SU-DHL-6 (cell line): ENCODE results near the gene MARCHF11.

Experiments
- H2AFZ ChIP-seq: fragments of 200-600 bp; sonication (generic); 2 replicates; pipeline ENCODE4 v1.6.1; 2014; ENCODE audit warnings: low read depth, mild to moderate bottlenecking, moderate library complexity, mixed read lengths, antibody characterized with exemption, low read length; ENCODE audit not compliant: severe bottlenecking
- H3F3A ChIP-seq: fragments of 200-600 bp; shearing (Covaris generic); 2 replicates; pipeline ENCODE4 v1.6.0; 2016; ENCODE audit warnings: antibody characterized with exemption, mild to moderate bottlenecking; ENCODE audit not compliant: insufficient read depth
- H3K27ac ChIP-seq: fragments of 200-600 bp; sonication (generic); 2 replicates; pipeline ENCODE4 v1.5.1; 2016; ENCODE audit warnings: low read depth, mild to moderate bottlenecking, low read length, moderate library complexity, mixed read lengths
- H3K27me3 ChIP-seq: fragments of 200-600 bp; sonication (generic), shearing (Covaris generic); 2 replicates; pipeline ENCODE4 v1.6.0; 2014; ENCODE audit warnings: mild to moderate bottlenecking, low read length
- H3K36me3 ChIP-seq: fragments of 200-600 bp; sonication (generic); 2 replicates; pipeline ENCODE4 v1.6.1; 2014; ENCODE audit warnings: mild to moderate bottlenecking, low read length, mixed read lengths
- H3K4me2 ChIP-seq: fragments of 300-600, 200-600 bp; shearing (Covaris generic), sonication (generic); 2 replicates; pipeline ENCODE4 v1.6.0; 2014; ENCODE audit warnings: low read length, low read depth, mild to moderate bottlenecking; ENCODE audit not compliant: poor library complexity, severe bottlenecking
- H3K4me3 ChIP-seq: fragments of 200-600 bp; sonication (generic); 2 replicates; pipeline ENCODE4 v1.5.1; 2014; ENCODE audit warnings: antibody characterized with exemption, low read length, mild to moderate bottlenecking, mixed read lengths; ENCODE audit not compliant: insufficient read depth, poor library complexity, severe bottlenecking
- H3K79me2 ChIP-seq: fragments of 200-600 bp; sonication (generic); 2 replicates; pipeline ENCODE4 v1.6.1; 2014; ENCODE audit warnings: mild to moderate bottlenecking, low read length, moderate library complexity; ENCODE audit not compliant: insufficient read depth
- H3K9ac ChIP-seq: fragments of 200-600 bp; sonication (generic); 2 replicates; pipeline ENCODE4 v1.7.0; 2014; ENCODE audit warnings: mild to moderate bottlenecking, low read length
- H3K9me2 ChIP-seq: fragments of 200-600 bp; sonication (generic); replicated peaks from 2 replicates; pipeline ENCODE4 v1.6.1; 2014; ENCODE audit warnings: low read length; ENCODE audit not compliant: insufficient read depth
- H3K9me3 ChIP-seq: fragments of 200-600 bp; sonication (generic); 2 replicates; pipeline ENCODE4 v1.6.1; 2014; ENCODE audit warnings: low read length, mixed read lengths; ENCODE audit not compliant: insufficient read depth
- H4K20me1 ChIP-seq: fragments of 200-600 bp; sonication (generic); 2 replicates; pipeline ENCODE4 v1.6.1; 2014; ENCODE audit warnings: low read depth, mild to moderate bottlenecking, antibody characterized with exemption, low read length, moderate library complexity, mixed read lengths
- CTCF ChIP-seq: fragments of 200-600 bp; sonication (generic); IDR thresholded peaks from one replicate; pipeline ENCODE4 v1.5.1; 2017; ENCODE audit warnings: antibody characterized with exemption, mild to moderate bottlenecking, low read length, moderate library complexity; ENCODE audit not compliant: insufficient read depth, poor library complexity, severe bottlenecking
- EZH2phosphoT487 ChIP-seq: fragments of 200-600 bp; sonication (generic), shearing (Covaris generic); conservative IDR thresholded peaks from 2 replicates; pipeline ENCODE4 v1.6.1; 2018; ENCODE audit warnings: mild to moderate bottlenecking, antibody characterized with exemption, low read length, moderate library complexity, mixed read lengths

Gene MARCHF11

GRCh38 chr5:16050414-16050813 lies 129.2 kb downstream of the MARCHF11 start:
- no peaks in the 10 kb centered on the region for H3K9me2 ChIP-seq
- no peak overlapping the region for H3K4me2 ChIP-seq
- no peaks in the 10 kb centered on the region for H4K20me1 ChIP-seq
- H3K9me3 ChIP-seq, result no peaks in the 10 kb centered on the region
- no peaks in the 10 kb centered on the region for H3K36me3 ChIP-seq
- H3K9ac ChIP-seq, result no peak overlapping the region
- H3K4me3 ChIP-seq, result no peak overlapping the region
- no peaks in the 10 kb centered on the region for H3K79me2 ChIP-seq
- no peak for TF ChIP-seq EZH2phosphoT487
- TF ChIP-seq CTCF, result no peak
- no peaks in the 10 kb centered on the region for H3K27me3 ChIP-seq
- no peak overlapping the region for H3K27ac ChIP-seq
- H2AFZ ChIP-seq, result no peak overlapping the region
- no peaks in the 10 kb centered on the region for H3F3A ChIP-seq

DNA sequence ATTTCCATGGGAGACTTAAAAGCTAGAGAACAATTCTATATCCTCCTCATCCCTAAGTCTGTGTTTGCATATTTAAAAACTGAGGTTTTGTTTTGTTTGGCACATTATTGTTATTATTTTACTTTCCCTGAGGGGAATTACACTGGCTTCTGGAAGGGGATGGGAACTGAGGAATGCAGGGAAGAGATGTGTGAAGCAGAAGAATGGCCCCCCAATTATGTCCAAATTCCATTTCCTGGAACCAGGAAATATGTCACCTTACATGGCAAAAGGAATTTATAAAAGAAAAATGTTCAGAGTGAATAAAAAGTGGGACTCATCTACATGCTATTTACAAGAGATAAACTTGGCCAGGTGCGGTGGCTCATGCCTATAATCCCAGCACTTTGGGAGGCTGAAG lies 129.8 kb downstream of the MARCHF11 start:
- Histone ChIP-seq H3K9ac (no peak overlapping the region), H4K20me1 (no peaks in the 10 kb centered on the region), H3K4me3 (no peak overlapping the region), H3K4me2 (no peak overlapping the region), H3K27me3 (no peaks in the 10 kb centered on the region), H3K9me3 (no peaks in the 10 kb centered on the region), H3K27ac (no peak overlapping the region), H3K36me3 (no peaks in the 10 kb centered on the region), H2AFZ (no peak overlapping the region), H3K79me2 (no peaks in the 10 kb centered on the region), H3K9me2 (no peaks in the 10 kb centered on the region), H3F3A (no peaks in the 10 kb centered on the region)
- TF ChIP-seq CTCF (no peak), EZH2phosphoT487 (no peak)

DNA sequence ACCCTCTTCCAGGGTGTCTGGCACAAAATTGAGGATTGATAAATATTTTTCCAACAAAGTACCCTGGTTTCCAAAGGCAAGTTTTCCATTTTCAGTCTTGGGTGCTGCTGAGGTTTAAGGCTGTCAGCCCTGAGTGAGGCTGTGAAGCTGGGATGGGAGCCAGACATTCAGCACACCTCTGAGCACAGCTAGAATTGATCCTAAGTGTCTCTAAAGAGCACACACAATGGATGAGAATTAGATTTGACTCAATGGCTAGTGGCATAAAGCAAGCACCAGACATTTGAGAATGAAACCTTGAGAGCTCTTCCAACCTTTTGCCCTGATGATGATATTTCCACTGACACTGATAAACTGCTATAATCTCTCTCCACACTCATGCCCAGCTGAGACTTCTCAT lies 131.5 kb downstream of the MARCHF11 start:
- Histone ChIP-seq H3K27ac (no peak overlapping the region), H3F3A (no peaks in the 10 kb centered on the region), H3K4me2 (no peak overlapping the region), H3K79me2 (no peaks in the 10 kb centered on the region), H3K27me3 (no peaks in the 10 kb centered on the region), H3K9me3 (no peaks in the 10 kb centered on the region), H4K20me1 (no peaks in the 10 kb centered on the region), H3K36me3 (no peaks in the 10 kb centered on the region), H3K9me2 (no peaks in the 10 kb centered on the region), H2AFZ (no peak overlapping the region), H3K4me3 (no peak overlapping the region), H3K9ac (no peak overlapping the region)
- no peak for TF ChIP-seq EZH2phosphoT487
- TF ChIP-seq CTCF, result no peak
